ENCODE measurements around the gene RBX1. TPM values are rescaled to one million over a fixed set of nuclear protein-coding genes. Genes with fewer than 3 reads are reported as not detected.

Gene RBX1
- total RNA-seq, 4 donors from 2014 or later = 30.2 to 42.4 (median 39.2) TPM

GRCh38 chr22:40919446-40919845, 31.7 kb upstream of the RBX1 start:
- peak in 1 of 2 donors; percentile 4 for TF ChIP-seq CTCF (IDR thresholded peaks at IDR 0.05)
- TF ChIP-seq POLR2A (IDR thresholded peaks at IDR 0.05) = no peak
- TF ChIP-seq EP300 (IDR thresholded peaks at IDR 0.05) = no peak
- H3K9me3 ChIP-seq = no peaks in the 10 kb centered on the region
- WGBS = 60% methylated on average over 5 of the region's 5 CpGs
- no peak for DNase-seq (ENCODE audit: low spot score in 2 of 2)
- no peak overlapping the region for H3K4me3 ChIP-seq
- no peak overlapping the region for H3K27ac ChIP-seq
- H3K4me1 ChIP-seq = peaks cover 3% of the 10 kb centered on the region
- H3K27me3 ChIP-seq = no peaks in the 10 kb centered on the region
- peaks cover 76% of the 10 kb centered on the region for H3K36me3 ChIP-seq

GRCh38 chr22:40920526-40920925, 30.7 kb upstream of the RBX1 start:
- H3K9me3 ChIP-seq = no peaks in the 10 kb centered on the region
- WGBS = 86% methylated on average over 9 of the region's 9 CpGs
- no peak overlapping the region for H3K4me3 ChIP-seq
- H3K27ac ChIP-seq = no peak overlapping the region
- TF ChIP-seq CTCF (IDR thresholded peaks at IDR 0.05) = no peak
- no peak for TF ChIP-seq POLR2A (IDR thresholded peaks at IDR 0.05)
- no peak for TF ChIP-seq EP300 (IDR thresholded peaks at IDR 0.05)
- TF ChIP-seq POLR2AphosphoS5 (IDR thresholded peaks at IDR 0.05) = no peak
- H3K27me3 ChIP-seq = no peaks in the 10 kb centered on the region
- DNase-seq (ENCODE audit: low spot score in 2 of 2) = no peak
- H3K36me3 ChIP-seq = peaks cover 77% of the 10 kb centered on the region
- H3K4me1 ChIP-seq = peaks cover 3% of the 10 kb centered on the region

- H3K27ac ChIP-seq = no peak overlapping the region
- H3K36me3 ChIP-seq = peaks cover 79% of the 10 kb centered on the region
- no peak for DNase-seq (ENCODE audit: low spot score in 2 of 2)
- peaks cover 3% of the 10 kb centered on the region for H3K4me1 ChIP-seq
- no peak overlapping the region for H3K4me3 ChIP-seq
- WGBS = 57% methylated on average over 5 of the region's 5 CpGs
- TF ChIP-seq EP300 (IDR thresholded peaks at IDR 0.05) = no peak
- TF ChIP-seq CTCF (IDR thresholded peaks at IDR 0.05) = peak; percentile 62 to 71
- no peaks in the 10 kb centered on the region for H3K9me3 ChIP-seq
- no peaks in the 10 kb centered on the region for H3K27me3 ChIP-seq
These were observed 28.5 kb upstream of the RBX1 start for GRCh38 chr22:40922484-40923303.

- TF ChIP-seq CTCF (IDR thresholded peaks at IDR 0.05) = no peak
- no peak for TF ChIP-seq POLR2AphosphoS5 (IDR thresholded peaks at IDR 0.05)
- no peak for TF ChIP-seq POLR2A (IDR thresholded peaks at IDR 0.05)
- no peak for TF ChIP-seq EP300 (IDR thresholded peaks at IDR 0.05)
- Histone ChIP-seq H3K36me3 (peaks cover 79% of the 10 kb centered on the region), H3K27ac (no peak overlapping the region), H3K4me1 (no peaks in the 10 kb centered on the region), H3K27me3 (no peaks in the 10 kb centered on the region), H3K9me3 (no peaks in the 10 kb centered on the region), H3K4me3 (no peak overlapping the region)
- 71% methylated on average over 1 of the region's 1 CpG for WGBS
- no peak for DNase-seq (ENCODE audit: low spot score in 2 of 2)
These were observed 22.5 kb upstream of the RBX1 start for GRCh38 chr22:40928657-40929056.

- 96% methylated on average over 2 of the region's 2 CpGs for WGBS
- H3K4me3 ChIP-seq = no peak overlapping the region
- no peaks in the 10 kb centered on the region for H3K4me1 ChIP-seq
- no peak for TF ChIP-seq EP300 (IDR thresholded peaks at IDR 0.05)
- no peak for TF ChIP-seq POLR2AphosphoS5 (IDR thresholded peaks at IDR 0.05)
- no peak for TF ChIP-seq CTCF (IDR thresholded peaks at IDR 0.05)
- no peak for TF ChIP-seq POLR2A (IDR thresholded peaks at IDR 0.05)
- DNase-seq (ENCODE audit: low spot score in 2 of 2) = no peak
- no peak overlapping the region for H3K27ac ChIP-seq
- peaks cover 46% of the 10 kb centered on the region for H3K36me3 ChIP-seq
- no peaks in the 10 kb centered on the region for H3K27me3 ChIP-seq
- no peaks in the 10 kb centered on the region for H3K9me3 ChIP-seq
These were observed 18.8 kb upstream of the RBX1 start for GRCh38 chr22:40932396-40932795.

Measured in suprapubic skin (tissue), 4 donors.